Trophoblast cell (in vitro differentiated cells and primary cell): ENCODE data around the gene DYSF.

Source experiments
- DNase-seq, 2 donors: peaks; one replicate each; pipeline ENCODE4 v3.0.0-alpha.2; 2016
- H2AFZ ChIP-seq: 2 replicates; pipeline ENCODE4 v1.6.1; 2013; ENCODE audit warnings: low read length, moderate library complexity, mild to moderate bottlenecking; ENCODE audit not compliant: insufficient read depth, poor library complexity
- H2AK5ac ChIP-seq: 2 replicates; pipeline ENCODE4 v1.6.1; 2013; ENCODE audit warnings: mild to moderate bottlenecking, low read length
- H2BK120ac ChIP-seq: 2 replicates; pipeline ENCODE4 v1.6.1; 2013; ENCODE audit warnings: low read length, mild to moderate bottlenecking, moderate library complexity; ENCODE audit not compliant: insufficient read depth, poor library complexity
- H2BK12ac ChIP-seq: 2 replicates; pipeline ENCODE4 v1.6.1; 2013; ENCODE audit warnings: mild to moderate bottlenecking, low read length, moderate library complexity
- H2BK5ac ChIP-seq: 2 replicates; pipeline ENCODE4 v1.6.1; 2013; ENCODE audit warnings: low read length, low read depth, moderate library complexity, mild to moderate bottlenecking; ENCODE audit not compliant: poor library complexity
- H3K14ac ChIP-seq: 2 replicates; pipeline ENCODE4 v1.6.1; 2013; ENCODE audit warnings: mild to moderate bottlenecking, low read length
- H3K18ac ChIP-seq: 2 replicates; pipeline ENCODE4 v1.6.1; 2013; ENCODE audit warnings: mild to moderate bottlenecking, low read length
- H3K23ac ChIP-seq: 2 replicates; pipeline ENCODE4 v1.6.1; 2013; ENCODE audit warnings: low read length
- H3K27ac ChIP-seq: 2 replicates; pipeline ENCODE4 v1.5.1; 2013; ENCODE audit warnings: low read depth, mild to moderate bottlenecking, inconsistent platforms, low read length, moderate library complexity
- H3K27me3 ChIP-seq: 2 replicates; pipeline ENCODE4 v1.6.1; 2013; ENCODE audit warnings: inconsistent platforms, mild to moderate bottlenecking, low read length, moderate library complexity; ENCODE audit not compliant: insufficient read depth
- H3K36me3 ChIP-seq, 2 experiments: 1 replicate in 1 of 2; 2 replicates in 1 of 2; pipeline ENCODE4 v1.6.1; 2013; ENCODE audit warnings: low read length in 2 of 2, mild to moderate bottlenecking in 2 of 2, moderate library complexity in 1 of 2; ENCODE audit not compliant: insufficient read depth in 2 of 2, control insufficient read depth in 1 of 2
- H3K4ac ChIP-seq: 2 replicates; pipeline ENCODE4 v1.6.1; 2013; ENCODE audit warnings: low read depth, mild to moderate bottlenecking, low read length, moderate library complexity
- H3K4me1 ChIP-seq, 2 experiments: 1 replicate in 1 of 2; 2 replicates in 1 of 2; pipeline ENCODE4 v1.6.1; 2013; ENCODE audit warnings: low read length in 2 of 2, mild to moderate bottlenecking in 2 of 2, moderate library complexity in 1 of 2; ENCODE audit not compliant: insufficient read depth in 2 of 2, control insufficient read depth in 1 of 2
- H3K4me2 ChIP-seq: 2 replicates; pipeline ENCODE4 v1.6.1; 2013; ENCODE audit warnings: inconsistent platforms, mild to moderate bottlenecking, low read length, moderate library complexity
- H3K4me3 ChIP-seq: 2 replicates; pipeline ENCODE4 v1.5.1; 2013; ENCODE audit warnings: mild to moderate bottlenecking, low read depth, low read length, inconsistent platforms
- H3K79me1 ChIP-seq: one replicate; pipeline ENCODE4 v1.6.1; 2013; ENCODE audit warnings: low read length
- H3K79me2 ChIP-seq: 2 replicates; pipeline ENCODE4 v1.6.1; 2013; ENCODE audit warnings: low read length, mild to moderate bottlenecking; ENCODE audit not compliant: control insufficient read depth, insufficient read depth, poor library complexity
- H3K9ac ChIP-seq: 2 replicates; pipeline ENCODE4 v1.6.1; 2013; ENCODE audit warnings: mild to moderate bottlenecking, low read length
- H3K9me3 ChIP-seq: 2 replicates; pipeline ENCODE4 v1.6.1; 2013; ENCODE audit warnings: low read depth, mild to moderate bottlenecking, control low read depth, inconsistent platforms, low read length; ENCODE audit not compliant: insufficient read depth
- H4K12ac ChIP-seq: 2 replicates; pipeline ENCODE4 v1.6.1; 2013; ENCODE audit warnings: low read depth, mild to moderate bottlenecking, low read length, moderate library complexity
- H4K8ac ChIP-seq: 2 replicates; pipeline ENCODE4 v1.6.1; 2013; ENCODE audit warnings: low read depth, mild to moderate bottlenecking, low read length, moderate library complexity
- H4K91ac ChIP-seq: one replicate; pipeline ENCODE4 v1.6.1; 2013; ENCODE audit warnings: low read depth, mild to moderate bottlenecking, low read length, moderate library complexity
- WGBS: extraction: QIAGEN DNeasy Blood & Tissue Kit; methylation state at CpG from one replicate; pipeline ENCODE4 v1.1.7; 2013; ENCODE audit warnings: missing lambda C conversion rate; ENCODE audit not compliant: insufficient read length, insufficient coverage; ENCODE audit errors: extremely low coverage; 5-methylcytosine and 5-hydroxymethylcytosine counted together

The DYSF gene

DNA sequence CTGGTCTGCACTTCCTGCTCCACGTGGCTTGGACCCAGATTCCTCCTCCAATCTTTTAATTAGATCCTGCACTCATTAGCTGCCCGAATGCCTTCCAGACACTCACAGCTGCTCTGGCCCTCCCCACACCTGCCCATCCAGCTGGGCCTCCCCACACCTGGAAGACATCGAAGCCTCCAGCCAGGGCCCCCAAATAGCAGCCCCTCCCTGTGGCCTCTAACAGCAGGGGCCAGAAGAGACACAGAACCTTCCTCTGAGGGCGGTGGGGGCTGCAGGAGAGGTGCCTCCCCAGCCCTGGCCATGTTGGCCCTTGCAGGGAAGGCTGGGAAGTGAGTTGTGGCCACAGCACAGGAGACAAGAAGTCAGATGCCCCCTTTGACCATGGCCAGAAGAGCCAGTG is 252.8 kb downstream of the DYSF start:
- H3K79me1 ChIP-seq = no peaks in the 10 kb centered on the region
- no CpG with 5 or more reads among the region's 4 CpGs for WGBS
- no peaks in the 10 kb centered on the region for H3K79me2 ChIP-seq
- no peak overlapping the region for H4K91ac ChIP-seq
- H3K9me3 ChIP-seq = no peaks in the 10 kb centered on the region
- H2BK12ac ChIP-seq = no peak overlapping the region
- DNase-seq = no peak
- H3K14ac ChIP-seq = no peak overlapping the region
- H3K4me2 ChIP-seq = no peak overlapping the region
- no peak overlapping the region for H3K27ac ChIP-seq
- H4K8ac ChIP-seq = no peak overlapping the region
- H3K9ac ChIP-seq = no peak overlapping the region
- no peak overlapping the region for H3K18ac ChIP-seq
- H3K4me3 ChIP-seq = no peak overlapping the region
- peaks cover under 1 to 1% of the 10 kb centered on the region in 2 experiments for H3K4me1 ChIP-seq
- H3K4ac ChIP-seq = no peak overlapping the region
- H4K12ac ChIP-seq = no peak overlapping the region
- no peaks in the 10 kb centered on the region for H3K27me3 ChIP-seq
- H2AK5ac ChIP-seq = no peak overlapping the region
- no peak overlapping the region for H2AFZ ChIP-seq
- no peak overlapping the region for H3K23ac ChIP-seq
- no peaks in the 10 kb centered on the region for H3K36me3 ChIP-seq
- no peak overlapping the region for H2BK5ac ChIP-seq
- H2BK120ac ChIP-seq = no peak overlapping the region

DNA sequence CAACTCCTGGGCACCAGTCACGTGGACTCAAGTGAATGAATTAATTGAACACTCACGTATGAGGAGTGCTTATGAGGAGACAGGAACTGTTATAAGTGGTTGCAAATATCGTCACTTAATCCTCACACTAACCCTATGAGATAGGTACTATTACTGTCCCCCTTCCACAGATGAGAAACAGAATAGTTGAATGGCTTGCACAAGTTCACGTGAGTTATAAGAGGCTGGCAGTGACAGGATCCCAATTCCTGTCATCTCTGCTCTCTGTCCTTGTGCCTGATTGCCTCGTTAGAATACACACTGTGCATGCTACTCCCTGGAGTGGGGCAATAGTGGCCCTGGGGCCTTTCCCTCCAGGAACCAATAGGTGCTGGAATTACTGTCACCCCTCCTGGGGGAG is 253.5 kb downstream of the DYSF start:
- Histone ChIP-seq H3K4me1 (no peaks in the 10 kb centered on the region), H3K79me2 (no peaks in the 10 kb centered on the region), H2AK5ac (no peak overlapping the region), H3K4me3 (no peak overlapping the region), H2BK12ac (no peak overlapping the region), H4K8ac (no peak overlapping the region), H3K14ac (no peak overlapping the region), H3K9me3 (no peaks in the 10 kb centered on the region), H3K4me2 (no peak overlapping the region), H3K18ac (no peak overlapping the region), H4K12ac (no peak overlapping the region), H3K79me1 (no peaks in the 10 kb centered on the region), H2BK5ac (no peak overlapping the region), H3K27ac (no peak overlapping the region), H3K27me3 (no peaks in the 10 kb centered on the region), H3K4ac (no peak overlapping the region), H2BK120ac (no peak overlapping the region), H3K36me3 (no peaks in the 10 kb centered on the region), H4K91ac (no peak overlapping the region), H2AFZ (no peak overlapping the region), H3K23ac (no peak overlapping the region), H3K9ac (no peak overlapping the region)
- WGBS = no CpG with 5 or more reads among the region's 5 CpGs
- DNase-seq = no peak

DNA sequence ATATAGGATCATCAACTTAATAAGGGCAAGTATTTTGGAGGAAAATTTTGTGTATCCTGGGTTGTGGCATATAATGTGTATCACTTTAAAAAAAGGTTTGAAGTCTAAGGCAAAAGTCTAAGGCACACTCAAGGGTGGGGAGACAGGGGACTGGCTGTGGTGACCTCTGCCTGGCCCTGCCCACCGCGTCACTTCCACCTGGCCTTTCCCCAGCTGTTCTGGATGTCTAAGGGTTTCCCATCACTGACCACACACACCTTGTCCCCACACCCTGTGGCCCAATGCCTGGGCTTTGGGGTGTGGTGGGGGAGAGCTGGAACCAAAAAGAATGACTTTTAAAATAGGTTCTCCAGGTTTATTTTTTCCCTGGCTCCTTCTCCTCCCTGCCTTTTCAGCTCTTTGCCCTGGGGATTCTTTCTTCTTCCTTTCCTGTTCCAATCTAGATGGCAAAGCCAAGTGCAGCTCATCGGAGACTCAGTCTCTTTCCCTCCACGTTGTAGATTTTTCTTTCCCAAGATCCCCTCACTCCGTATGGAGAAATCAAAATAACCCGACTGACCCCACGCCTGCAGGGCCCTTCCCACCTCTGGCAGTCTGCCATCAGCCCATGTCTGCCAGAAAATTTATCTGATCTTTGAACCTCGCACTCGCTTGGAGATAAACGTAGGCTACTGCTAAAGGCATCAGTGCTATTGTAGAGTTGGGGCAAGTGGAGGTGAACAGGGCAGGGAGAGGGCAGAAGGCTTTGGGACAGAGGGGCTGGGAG is 257.2 kb downstream of the DYSF start:
- no peak overlapping the region for H3K18ac ChIP-seq
- H3K9me3 ChIP-seq = no peaks in the 10 kb centered on the region
- WGBS = no CpG with 5 or more reads among the region's 10 CpGs
- H2BK120ac ChIP-seq = no peak overlapping the region
- H2BK5ac ChIP-seq = no peak overlapping the region
- H3K36me3 ChIP-seq = no peaks in the 10 kb centered on the region
- H4K12ac ChIP-seq = no peak overlapping the region
- no peaks in the 10 kb centered on the region for H3K4me1 ChIP-seq
- no peak overlapping the region for H3K27ac ChIP-seq
- H4K91ac ChIP-seq = no peak overlapping the region
- no peak overlapping the region for H2AFZ ChIP-seq
- no peaks in the 10 kb centered on the region for H3K79me2 ChIP-seq
- no peaks in the 10 kb centered on the region for H3K79me1 ChIP-seq
- no peak overlapping the region for H3K9ac ChIP-seq
- H3K14ac ChIP-seq = no peak overlapping the region
- no peak overlapping the region for H3K4ac ChIP-seq
- no peak overlapping the region for H3K4me2 ChIP-seq
- no peak for DNase-seq
- no peak overlapping the region for H3K4me3 ChIP-seq
- no peak overlapping the region for H4K8ac ChIP-seq
- H2AK5ac ChIP-seq = no peak overlapping the region
- H2BK12ac ChIP-seq = no peak overlapping the region
- no peaks in the 10 kb centered on the region for H3K27me3 ChIP-seq
- no peak overlapping the region for H3K23ac ChIP-seq

DNA sequence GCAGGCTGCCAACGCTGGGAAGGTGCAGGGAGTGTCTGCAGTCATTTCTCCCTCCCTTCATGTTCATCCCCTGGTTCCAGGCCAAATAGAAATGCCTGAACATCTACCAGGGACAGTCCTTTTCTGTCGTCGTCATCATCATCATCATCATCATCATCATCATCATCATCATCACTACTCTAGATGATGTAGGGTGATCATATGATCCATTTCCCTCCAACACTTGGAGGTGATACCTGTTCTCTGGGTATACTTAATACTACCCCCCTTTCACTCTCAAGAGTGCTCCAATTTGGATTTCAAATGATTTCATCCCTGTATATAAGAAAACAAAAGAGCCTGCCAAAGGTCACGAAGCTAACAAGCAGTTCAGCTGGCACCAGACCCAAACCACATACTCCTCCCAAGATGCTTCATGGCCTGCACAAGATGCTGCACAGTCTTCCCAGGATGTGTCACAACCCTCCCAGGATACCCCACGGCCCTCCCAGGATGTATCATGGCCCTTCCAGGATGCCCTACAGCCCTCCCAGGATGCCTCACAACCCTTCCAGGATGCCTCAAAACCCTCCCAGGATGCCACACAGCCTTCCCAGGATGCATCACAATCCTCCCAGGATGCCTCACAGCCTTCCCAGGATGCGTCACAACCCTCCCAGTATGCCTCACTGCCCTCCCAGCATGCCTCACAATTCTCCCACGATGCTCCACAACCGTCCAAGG is 257.9 kb downstream of the DYSF start:
- Histone ChIP-seq H4K8ac (no peak overlapping the region), H3K79me1 (no peaks in the 10 kb centered on the region), H2BK12ac (no peak overlapping the region), H3K9ac (no peak overlapping the region), H2BK120ac (no peak overlapping the region), H3K27ac (no peak overlapping the region), H4K12ac (no peak overlapping the region), H2AFZ (no peak overlapping the region), H3K4ac (no peak overlapping the region), H3K18ac (no peak overlapping the region), H3K79me2 (no peaks in the 10 kb centered on the region), H3K36me3 (no peaks in the 10 kb centered on the region), H4K91ac (no peak overlapping the region), H3K4me1 (no peaks in the 10 kb centered on the region), H3K23ac (peak overlapping the region; percentile 14), H2BK5ac (no peak overlapping the region), H2AK5ac (no peak overlapping the region), H3K9me3 (peaks cover under 1% of the 10 kb centered on the region), H3K27me3 (no peaks in the 10 kb centered on the region), H3K4me2 (no peak overlapping the region), H3K4me3 (no peak overlapping the region), H3K14ac (no peak overlapping the region)
- no peak for DNase-seq
- no CpG with 5 or more reads among the region's 8 CpGs for WGBS
